ENCODE measurements around the gene ALOX12.

GRCh38 chr17:7004398-7005253, 8.8 kb downstream of the ALOX12 start:
- TF ChIP-seq POLR2AphosphoS5 (IDR thresholded peaks at IDR 0.05; ENCODE audit: low read depth, low read length) (no peak), POLR2A (IDR thresholded peaks at IDR 0.05; ENCODE audit: low read depth, low read length) (no peak), TAF1 (IDR thresholded peaks at IDR 0.05; ENCODE audit: borderline replicate concordance, low read depth, low read length) (no peak)

Measured in GM12892 (cell line).